Fibroblast of the aortic adventitia (primary cell): ENCODE measurements around the gene ATP6V0B. TPM values are rescaled to one million over a fixed set of nuclear protein-coding genes. Genes with fewer than 3 reads are reported as not detected.

Experiments
- DNase-seq: peaks from one replicate; pipeline ENCODE4 v3.0.0-alpha.2; 2010; ENCODE audit warnings: low read depth
- H3K4me3 ChIP-seq: 2 replicates; pipeline ENCODE4 v1.5.1; 2011; ENCODE audit warnings: low read depth, mild to moderate bottlenecking, control low read depth, low read length, moderate library complexity
- total RNA-seq: library from RNA; depleted of rRNA; stranded (reverse); fragments of >200 nt; gene quantifications from 2 replicates; pipeline ENCODE4 v1.2.3, GENCODE V29; 2012; ENCODE audit warnings: low replicate concordance
- TF ChIP-seq, protein P1 (sequence below): IDR thresholded peaks from 2 replicates; pipeline ENCODE4 v1.5.1; 2011; ENCODE audit warnings: mild to moderate bottlenecking, low read length, control low read depth, inconsistent platforms; ENCODE audit not compliant: insufficient read depth

Gene ATP6V0B
- total RNA-seq, 1 donor = 53.1 TPM

DNA sequence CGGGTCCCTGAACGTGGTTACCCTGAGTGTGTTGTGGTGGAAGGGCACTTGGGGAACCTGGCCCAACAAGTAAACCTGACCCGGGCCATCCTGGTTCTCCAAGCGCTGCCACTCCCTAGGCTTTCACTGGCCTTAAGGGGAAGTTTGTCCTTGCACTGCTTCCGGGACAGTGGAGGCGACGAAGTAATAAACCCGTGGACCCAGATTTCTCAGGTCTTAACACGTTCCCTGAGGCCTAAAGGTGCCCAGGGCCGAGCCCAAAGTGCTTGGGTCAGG, 16.4 kb downstream of the ATP6V0B start:
- TF ChIP-seq, protein P1, sequence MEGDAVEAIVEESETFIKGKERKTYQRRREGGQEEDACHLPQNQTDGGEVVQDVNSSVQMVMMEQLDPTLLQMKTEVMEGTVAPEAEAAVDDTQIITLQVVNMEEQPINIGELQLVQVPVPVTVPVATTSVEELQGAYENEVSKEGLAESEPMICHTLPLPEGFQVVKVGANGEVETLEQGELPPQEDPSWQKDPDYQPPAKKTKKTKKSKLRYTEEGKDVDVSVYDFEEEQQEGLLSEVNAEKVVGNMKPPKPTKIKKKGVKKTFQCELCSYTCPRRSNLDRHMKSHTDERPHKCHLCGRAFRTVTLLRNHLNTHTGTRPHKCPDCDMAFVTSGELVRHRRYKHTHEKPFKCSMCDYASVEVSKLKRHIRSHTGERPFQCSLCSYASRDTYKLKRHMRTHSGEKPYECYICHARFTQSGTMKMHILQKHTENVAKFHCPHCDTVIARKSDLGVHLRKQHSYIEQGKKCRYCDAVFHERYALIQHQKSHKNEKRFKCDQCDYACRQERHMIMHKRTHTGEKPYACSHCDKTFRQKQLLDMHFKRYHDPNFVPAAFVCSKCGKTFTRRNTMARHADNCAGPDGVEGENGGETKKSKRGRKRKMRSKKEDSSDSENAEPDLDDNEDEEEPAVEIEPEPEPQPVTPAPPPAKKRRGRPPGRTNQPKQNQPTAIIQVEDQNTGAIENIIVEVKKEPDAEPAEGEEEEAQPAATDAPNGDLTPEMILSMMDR = no peak
- no peak for DNase-seq
- peak overlapping the region; percentile 75 for H3K4me3 ChIP-seq

DNA sequence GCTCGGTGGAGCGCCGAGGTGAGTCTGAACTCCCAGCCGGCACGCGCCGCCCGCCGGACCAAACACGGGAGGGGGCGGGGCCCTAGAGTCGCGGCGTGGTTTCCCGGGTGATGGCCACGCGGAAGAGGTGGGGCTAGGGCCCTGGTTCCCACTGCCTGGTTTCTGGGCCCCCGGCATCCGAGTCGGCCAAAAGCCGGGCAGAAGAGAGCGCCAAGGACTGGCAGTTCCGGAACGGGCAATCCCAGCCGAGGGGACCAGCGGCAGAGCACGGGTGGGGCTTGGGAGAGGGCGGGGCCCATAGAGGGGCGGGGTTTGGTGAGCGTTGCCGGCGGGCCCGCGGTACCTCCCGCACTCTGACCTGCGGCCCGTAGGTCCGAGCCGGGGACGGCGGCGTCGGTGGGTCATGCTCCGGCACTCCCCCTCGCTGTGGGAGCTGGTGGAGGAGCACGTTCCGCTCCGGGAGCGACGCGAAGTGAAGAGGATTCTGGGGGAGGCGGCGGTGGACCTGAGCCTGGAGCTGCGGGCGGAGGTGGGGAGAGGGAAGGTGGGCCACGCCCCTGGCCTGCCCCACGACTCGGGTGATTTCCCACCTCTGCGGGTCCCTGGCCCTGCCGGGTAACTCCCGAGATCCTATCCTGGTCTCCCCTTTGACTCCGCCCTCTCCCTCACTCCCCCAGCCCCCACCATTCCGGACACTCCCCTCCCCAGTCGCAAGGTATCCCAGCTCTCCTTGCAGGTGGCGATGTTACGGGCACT, 16.9 kb downstream of the ATP6V0B start, which contains the start of gene CCDC24:
Gene CCDC24, plus strand, starts transcription at position 124 of the 756 bp plus-strand sequence. Its CDS starts 280 bp downstream, at position 404.
- TF ChIP-seq, protein P1 = no peak
- DNase-seq = peak; percentile 75
- peak within 1 kb of the TSS; percentile 75 for H3K4me3 ChIP-seq

DNA sequence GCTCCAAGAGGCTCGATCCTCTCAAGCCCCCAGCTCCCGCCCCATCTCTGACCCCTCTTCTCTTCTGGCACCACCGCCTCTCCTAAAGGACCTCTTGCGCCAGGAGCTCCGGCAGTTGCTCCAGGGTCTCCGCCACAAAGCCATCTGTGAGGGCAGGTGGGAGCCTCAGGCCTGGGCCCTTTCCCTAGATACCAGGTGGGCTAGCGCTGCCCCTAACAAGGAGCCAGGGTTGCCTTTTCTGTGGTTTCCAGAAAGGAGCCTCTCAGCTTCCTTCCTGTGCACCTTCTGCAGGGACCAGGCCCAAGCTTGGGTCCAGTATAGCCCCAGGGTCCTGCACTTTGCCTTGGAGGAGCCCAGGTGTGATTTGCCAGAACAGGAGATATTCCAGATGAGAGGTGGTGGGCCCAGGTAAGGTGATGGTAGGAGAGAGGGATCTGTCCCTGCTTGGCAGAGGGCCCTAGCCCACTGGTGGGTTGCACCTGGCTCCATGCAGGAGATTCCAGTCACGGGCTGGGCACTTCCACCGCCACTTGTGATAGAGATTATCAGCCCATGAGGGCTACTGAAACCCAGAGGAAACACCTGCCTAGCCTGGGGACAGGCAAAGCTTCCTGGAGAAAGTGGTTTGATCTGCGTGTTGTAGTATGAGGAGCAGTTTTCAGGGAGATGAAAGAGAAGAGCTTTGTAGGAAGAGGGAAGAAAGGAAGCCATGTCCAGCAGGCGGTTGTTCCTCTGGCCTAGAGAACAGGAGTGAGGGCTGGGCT, 17.7 kb downstream of the ATP6V0B start:
- TF ChIP-seq, protein P1 = no peak
- DNase-seq = no peak
- H3K4me3 ChIP-seq = peak overlapping the region; percentile 75

DNA sequence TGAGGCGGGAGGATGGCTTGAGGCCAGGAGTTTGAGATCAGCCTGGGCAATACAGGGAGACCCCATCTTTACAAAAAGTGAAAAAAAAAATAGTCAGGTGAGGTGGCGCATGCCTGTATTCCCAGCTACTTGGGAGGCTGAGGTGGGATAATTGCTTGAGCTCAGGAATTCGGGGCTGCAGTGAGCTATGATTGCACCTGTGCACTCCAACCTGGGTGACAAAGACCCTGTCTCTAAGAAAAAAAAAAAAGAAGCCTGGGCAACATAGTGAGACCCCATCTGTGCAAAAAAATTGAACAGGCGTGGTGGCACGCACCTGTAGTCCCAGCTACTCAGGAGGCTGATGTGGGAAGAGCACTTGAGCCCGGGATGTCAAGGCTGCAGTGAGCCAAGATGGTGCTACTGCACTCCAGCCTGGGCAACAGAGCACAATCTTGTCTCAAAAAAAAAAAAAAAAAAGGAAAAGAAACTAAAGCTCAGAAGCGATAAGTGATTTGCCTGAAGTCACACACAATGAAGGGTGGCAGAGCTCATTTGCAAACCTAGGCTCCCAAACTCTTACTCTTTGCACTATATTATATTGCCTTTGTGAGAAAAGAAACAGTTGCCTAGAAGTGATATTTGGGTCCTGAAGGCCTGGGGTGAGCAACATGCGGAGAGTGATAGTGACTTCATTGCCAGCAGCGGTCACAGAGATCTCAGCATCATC, 18.6 kb downstream of the ATP6V0B start:
- DNase-seq = no peak
- no peak overlapping the region for H3K4me3 ChIP-seq
- TF ChIP-seq, protein P1 = no peak

DNA sequence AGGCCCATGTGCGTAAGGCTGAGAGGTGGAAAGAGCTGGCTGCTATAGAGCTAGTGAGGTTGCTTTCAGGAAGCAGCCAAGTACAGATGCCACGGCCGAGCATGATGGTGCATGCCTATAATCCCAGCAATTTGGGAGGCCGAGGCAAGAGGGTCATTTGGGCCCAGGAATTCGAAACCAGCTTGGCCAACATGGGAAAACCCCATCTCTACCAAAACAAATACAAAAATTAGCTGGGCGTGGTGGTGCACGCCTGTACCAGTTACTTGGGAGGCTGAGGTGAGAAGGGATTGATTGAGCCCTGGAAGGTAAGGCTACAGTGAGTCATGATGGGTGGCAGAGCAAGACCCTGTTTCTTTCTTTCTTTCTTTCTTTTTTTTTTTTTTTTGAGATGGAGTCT, 19.3 kb downstream of the ATP6V0B start:
- TF ChIP-seq, protein P1 = no peak
- no peak overlapping the region for H3K4me3 ChIP-seq
- DNase-seq = no peak

DNA sequence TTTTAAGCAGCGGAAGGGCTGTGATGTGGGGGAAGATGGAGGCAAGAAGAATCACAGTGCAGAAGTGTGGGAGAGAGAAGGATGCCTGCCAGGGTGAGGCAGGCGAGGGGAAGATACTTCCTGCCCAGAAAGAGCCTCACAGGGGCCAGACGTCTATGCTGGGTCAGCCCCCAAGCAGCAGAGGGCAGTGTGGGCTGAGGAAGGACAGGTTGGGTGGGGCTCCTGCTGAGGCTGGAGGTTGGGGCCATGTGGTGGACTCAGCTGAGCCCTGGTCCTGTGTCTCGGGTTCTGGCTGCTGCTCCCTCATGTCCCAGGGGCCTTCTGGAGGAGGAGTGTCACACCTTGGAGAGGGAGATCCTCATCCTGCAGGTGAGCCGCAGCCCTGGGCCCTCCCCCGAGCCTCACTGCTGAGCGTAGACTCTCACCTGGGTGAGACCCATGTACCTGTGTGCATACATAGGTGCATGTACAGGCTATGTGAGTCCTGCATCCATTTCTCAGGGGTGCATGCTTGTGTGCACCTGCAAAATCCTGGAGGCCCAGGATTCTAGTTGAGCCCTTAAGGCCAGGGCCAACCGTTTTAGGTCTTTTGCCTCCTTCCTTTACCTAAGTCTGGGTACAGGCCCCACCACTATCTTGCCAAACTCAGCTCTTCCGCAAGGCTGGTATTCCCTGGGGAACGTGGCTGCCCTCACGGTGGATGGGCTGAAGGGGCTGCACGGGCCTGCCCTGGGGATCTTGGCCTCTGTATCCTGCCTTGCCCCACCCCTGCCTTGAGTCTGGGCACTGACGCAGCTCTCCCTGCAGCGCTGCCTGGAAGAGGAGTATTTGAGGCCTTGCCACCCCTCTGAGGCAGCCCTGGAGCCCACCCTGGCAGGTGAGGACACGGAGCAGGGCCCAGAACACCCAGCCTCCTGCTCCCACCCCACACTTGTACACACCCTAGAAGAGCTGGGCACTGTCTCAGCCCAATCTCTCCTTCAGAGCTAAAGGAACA, 20.3 kb downstream of the ATP6V0B start:
- TF ChIP-seq, protein P1 = peak; percentile 38
- H3K4me3 ChIP-seq = no peak overlapping the region
- DNase-seq = no peak
